WI38 (cell line): ENCODE results near the gene SERPINF2.
A peak's percentile ranks its signal among the peaks of the same experiment; 100 is the strongest.
"Not testable (repeated sequence)": the region's sequence is repeated elsewhere in the genome, so short reads cannot be mapped to it uniquely, and the experiment has no call there.

ENCODE experiments used
- H3K4me3 ChIP-seq: 2 replicates; pipeline ENCODE4 v1.5.1; 2011; ENCODE audit warnings: low read depth, mild to moderate bottlenecking, control low read depth, low read length
- CTCF ChIP-seq: IDR thresholded peaks from 2 replicates; pipeline ENCODE4 v1.5.1; 2012; ENCODE audit warnings: low read depth, mild to moderate bottlenecking, control low read depth, low read length

Gene SERPINF2

GRCh38 chr17:1769822-1770477 lies 27.3 kb downstream of the SERPINF2 start:
- no peak overlapping the region for H3K4me3 ChIP-seq
- no peak for TF ChIP-seq CTCF

GRCh38 chr17:1773000-1773695 lies 30.5 kb downstream of the SERPINF2 start:
- not testable (repeated sequence) for H3K4me3 ChIP-seq

- no peak for TF ChIP-seq CTCF
These were observed 31.1 kb downstream of the SERPINF2 start for GRCh38 chr17:1773696-1774181.

GRCh38 chr17:1774390-1775176 lies 31.9 kb downstream of the SERPINF2 start:
- H3K4me3 ChIP-seq = no peak overlapping the region
- TF ChIP-seq CTCF = no peak

More at GRCh38 chr17:1773696-1774181, 31.1 kb downstream of the SERPINF2 start:
- H3K4me3 ChIP-seq = no peak overlapping the region

- no peak overlapping the region for H3K4me3 ChIP-seq
- TF ChIP-seq CTCF = no peak
These were observed 33.7 kb downstream of the SERPINF2 start for GRCh38 chr17:1776328-1776727.

- TF ChIP-seq CTCF = no peak
- no peak overlapping the region for H3K4me3 ChIP-seq
These were observed 34.2 kb downstream of the SERPINF2 start for GRCh38 chr17:1776857-1777256.

GRCh38 chr17:1779571-1780131 lies 37.0 kb downstream of the SERPINF2 start:
- 0 out of 2 replicates have a peak overlapping the region, but pooled peaks have one; percentile 3 for H3K4me3 ChIP-seq

More at GRCh38 chr17:1779571-1780131, 37.0 kb downstream of the SERPINF2 start:
- no peak for TF ChIP-seq CTCF
